ENCODE data around the gene PRKCA. TPM values are rescaled to one million over a fixed set of nuclear protein-coding genes. Genes with fewer than 3 reads are reported as not detected.

Gene PRKCA
- total RNA-seq, 1 donor from 2014 or later, result 15.5 TPM

GRCh38 chr17:66271512-66271911 is 30.9 kb upstream of the PRKCA start:
- TF ChIP-seq POLR2A (IDR thresholded peaks at IDR 0.05) (no peak), POLR2AphosphoS5 (IDR thresholded peaks at IDR 0.05; ENCODE audit: insufficient read depth in 1 of 2, low read depth in 1 of 2) (no peak), CTCF (IDR thresholded peaks at IDR 0.05) (no peak)
- Histone ChIP-seq H3K27me3 (no peaks in the 10 kb centered on the region), H3K36me3 (no peaks in the 10 kb centered on the region), H3K9me3 (no peaks in the 10 kb centered on the region), H3K4me1 (no peaks in the 10 kb centered on the region), H3K4me3 (no peak overlapping the region), H3K27ac (no peak overlapping the region)
- no peak for DNase-seq (ENCODE audit: extremely low spot score in 2 of 2)
- intact Hi-C loops (cut with DNase I), result no loop called here

- Histone ChIP-seq H3K27me3 (no peaks in the 10 kb centered on the region), H3K27ac (peak overlapping the region; percentile 28), H3K4me3 (no peak overlapping the region), H3K9me3 (no peaks in the 10 kb centered on the region), H3K36me3 (no peaks in the 10 kb centered on the region), H3K4me1 (no peaks in the 10 kb centered on the region)
- intact Hi-C loops (cut with DNase I), result no loop called here
- no peak for TF ChIP-seq POLR2A (IDR thresholded peaks at IDR 0.05)
- TF ChIP-seq CTCF (IDR thresholded peaks at IDR 0.05), result no peak
- no peak for TF ChIP-seq POLR2AphosphoS5 (IDR thresholded peaks at IDR 0.05; ENCODE audit: insufficient read depth in 1 of 2, low read depth in 1 of 2)
- no peak for DNase-seq (ENCODE audit: extremely low spot score in 2 of 2)
Measured at GRCh38 chr17:66272811-66273585, 29.4 kb upstream of the PRKCA start.

GRCh38 chr17:66273586-66273848 is 28.9 kb upstream of the PRKCA start:
- Histone ChIP-seq H3K4me3 (no peak overlapping the region), H3K36me3 (no peaks in the 10 kb centered on the region), H3K27me3 (no peaks in the 10 kb centered on the region), H3K9me3 (no peaks in the 10 kb centered on the region), H3K4me1 (no peaks in the 10 kb centered on the region), H3K27ac (no peak overlapping the region)
- intact Hi-C loops (cut with DNase I), result no loop called here
- TF ChIP-seq POLR2A (IDR thresholded peaks at IDR 0.05), result no peak
- TF ChIP-seq CTCF (IDR thresholded peaks at IDR 0.05), result no peak
- no peak for TF ChIP-seq POLR2AphosphoS5 (IDR thresholded peaks at IDR 0.05; ENCODE audit: insufficient read depth in 1 of 2, low read depth in 1 of 2)
- no peak for DNase-seq (ENCODE audit: extremely low spot score in 2 of 2)

GRCh38 chr17:66275651-66276050 is 26.8 kb upstream of the PRKCA start:
- Histone ChIP-seq H3K4me1 (no peaks in the 10 kb centered on the region), H3K27ac (no peak overlapping the region), H3K36me3 (no peaks in the 10 kb centered on the region), H3K27me3 (no peaks in the 10 kb centered on the region), H3K4me3 (no peak overlapping the region), H3K9me3 (no peaks in the 10 kb centered on the region)
- DNase-seq (ENCODE audit: extremely low spot score in 2 of 2), result no peak
- TF ChIP-seq POLR2A (IDR thresholded peaks at IDR 0.05) (no peak), POLR2AphosphoS5 (IDR thresholded peaks at IDR 0.05; ENCODE audit: insufficient read depth in 1 of 2, low read depth in 1 of 2) (no peak), CTCF (IDR thresholded peaks at IDR 0.05) (no peak)
- intact Hi-C loops (cut with DNase I), result no loop called here

GRCh38 chr17:66276328-66276937 is 26.0 kb upstream of the PRKCA start:
- H3K27me3 ChIP-seq, result no peaks in the 10 kb centered on the region
- no peaks in the 10 kb centered on the region for H3K36me3 ChIP-seq
- H3K27ac ChIP-seq, result no peak overlapping the region
- H3K4me3 ChIP-seq, result no peak overlapping the region
- TF ChIP-seq CTCF (IDR thresholded peaks at IDR 0.05) (no peak), POLR2A (IDR thresholded peaks at IDR 0.05) (no peak), POLR2AphosphoS5 (IDR thresholded peaks at IDR 0.05; ENCODE audit: insufficient read depth in 1 of 2, low read depth in 1 of 2) (no peak)
- H3K4me1 ChIP-seq, result no peaks in the 10 kb centered on the region
- intact Hi-C loops (cut with DNase I), result no loop called here
- no peak for DNase-seq (ENCODE audit: extremely low spot score in 2 of 2)
- no peaks in the 10 kb centered on the region for H3K9me3 ChIP-seq

All from vagina (tissue), 2 donors.